Measurements from ENCODE around the gene RMND5A.

RMND5A gene

DNA sequence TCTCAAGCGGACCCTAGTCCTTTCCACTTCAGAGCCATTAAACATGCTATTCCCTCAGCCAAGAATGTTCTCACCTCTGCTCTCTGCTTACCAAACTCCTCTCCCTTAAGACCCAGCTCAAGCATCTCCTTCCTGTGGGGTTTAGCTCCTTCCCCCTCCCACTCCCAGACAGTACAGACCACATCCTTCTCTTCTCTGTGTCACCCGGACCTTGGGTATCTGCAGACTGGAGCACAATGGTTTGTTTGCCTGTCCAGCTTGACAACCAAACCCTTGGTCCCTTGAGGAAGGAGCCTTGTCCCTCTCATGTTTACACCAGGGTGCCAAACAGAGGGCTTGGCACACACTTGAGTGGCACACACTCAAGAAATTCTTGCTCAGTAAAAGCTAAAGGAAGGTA, 74.8 kb downstream of the RMND5A start:
- no peak for DNase-seq

DNA sequence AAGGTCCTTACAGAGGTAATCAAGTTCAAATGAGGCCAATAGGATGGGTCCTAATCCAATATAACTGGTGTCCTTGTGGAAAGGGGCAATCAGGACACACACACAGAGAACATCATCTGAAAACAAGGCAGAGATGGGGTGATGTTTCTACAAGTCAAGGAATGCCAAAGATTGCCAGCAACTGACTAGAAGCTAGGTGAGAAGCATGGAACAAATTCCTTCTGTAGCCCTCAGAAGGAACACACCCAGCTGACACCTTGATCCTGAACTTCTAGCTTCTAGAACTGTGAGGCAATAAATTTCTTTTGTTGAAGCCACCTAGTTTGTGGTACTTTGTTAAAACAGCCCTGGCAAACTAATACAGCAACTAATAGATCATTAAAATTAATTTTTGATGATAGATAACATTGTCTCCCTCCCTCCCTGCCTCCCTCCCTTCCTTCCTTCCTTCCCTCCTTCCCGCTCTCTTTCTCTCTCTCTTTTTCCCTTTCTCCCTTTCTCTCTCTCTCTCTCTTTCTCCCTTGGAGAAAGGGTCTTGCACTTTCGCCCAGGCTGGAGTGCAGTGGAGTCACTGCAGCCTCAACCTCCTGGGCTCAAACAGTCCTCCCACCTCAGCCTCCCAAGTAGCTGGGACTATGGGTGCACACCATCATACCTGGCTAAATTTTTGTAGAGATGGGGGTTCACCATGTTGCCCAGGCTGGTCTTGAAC, 80.9 kb downstream of the RMND5A start:
- no peak for DNase-seq

DNA sequence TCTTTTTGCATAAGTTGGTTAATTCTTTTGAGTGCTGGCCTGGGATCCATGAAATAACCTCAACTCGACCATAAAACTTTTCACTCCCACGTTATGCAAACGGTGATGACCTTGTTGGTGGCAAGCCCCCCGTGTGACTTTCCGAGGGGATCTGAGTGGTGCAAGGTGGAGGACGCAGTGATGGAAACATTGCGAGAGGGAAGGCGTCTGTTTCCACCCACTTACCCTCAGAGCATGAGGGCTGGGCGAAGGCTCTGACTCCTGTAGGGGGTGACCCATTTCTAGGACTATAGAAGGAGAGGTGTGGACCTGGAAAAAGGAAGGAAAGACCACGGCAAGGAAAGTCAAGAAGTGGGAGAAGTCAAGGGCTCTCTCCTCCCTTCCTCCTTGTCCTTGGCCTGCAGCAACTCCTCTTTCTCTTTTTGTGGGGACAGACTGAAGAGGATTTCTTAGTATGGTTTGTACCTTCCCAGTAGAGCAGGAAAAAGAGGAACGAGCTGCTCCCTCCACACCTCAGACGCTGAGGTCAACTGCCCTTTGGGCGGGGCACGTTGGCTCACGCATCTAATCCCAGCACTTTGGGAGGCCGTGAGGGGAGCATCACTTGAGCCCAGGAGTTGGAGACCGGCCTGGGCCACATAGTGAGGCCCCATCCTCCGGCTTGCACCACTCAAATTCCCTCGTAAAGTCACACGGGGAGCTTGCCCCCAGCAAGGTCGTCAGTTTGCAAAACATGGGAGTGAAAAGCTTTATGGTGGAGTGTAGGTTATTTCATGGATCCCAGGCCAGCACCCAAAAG, 86.2 kb downstream of the RMND5A start:
- DNase-seq, result no peak

DNA sequence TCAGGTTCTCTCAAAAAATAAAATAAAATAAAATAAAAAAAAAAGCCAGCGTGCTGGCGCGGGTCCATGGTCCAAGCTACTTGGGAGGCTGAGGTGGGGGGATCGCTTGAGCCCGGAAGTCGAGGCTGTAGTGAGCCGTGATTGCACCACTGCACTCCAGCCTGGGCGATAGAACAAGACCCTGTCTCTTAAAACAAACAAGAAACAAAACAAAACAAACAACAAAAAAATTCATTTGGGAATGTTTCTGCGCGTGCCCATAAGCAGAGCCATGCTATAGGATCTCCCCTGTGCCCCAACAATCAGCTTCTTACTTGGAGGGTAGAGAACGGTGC, 87.0 kb downstream of the RMND5A start:
- DNase-seq, result no peak

DNA sequence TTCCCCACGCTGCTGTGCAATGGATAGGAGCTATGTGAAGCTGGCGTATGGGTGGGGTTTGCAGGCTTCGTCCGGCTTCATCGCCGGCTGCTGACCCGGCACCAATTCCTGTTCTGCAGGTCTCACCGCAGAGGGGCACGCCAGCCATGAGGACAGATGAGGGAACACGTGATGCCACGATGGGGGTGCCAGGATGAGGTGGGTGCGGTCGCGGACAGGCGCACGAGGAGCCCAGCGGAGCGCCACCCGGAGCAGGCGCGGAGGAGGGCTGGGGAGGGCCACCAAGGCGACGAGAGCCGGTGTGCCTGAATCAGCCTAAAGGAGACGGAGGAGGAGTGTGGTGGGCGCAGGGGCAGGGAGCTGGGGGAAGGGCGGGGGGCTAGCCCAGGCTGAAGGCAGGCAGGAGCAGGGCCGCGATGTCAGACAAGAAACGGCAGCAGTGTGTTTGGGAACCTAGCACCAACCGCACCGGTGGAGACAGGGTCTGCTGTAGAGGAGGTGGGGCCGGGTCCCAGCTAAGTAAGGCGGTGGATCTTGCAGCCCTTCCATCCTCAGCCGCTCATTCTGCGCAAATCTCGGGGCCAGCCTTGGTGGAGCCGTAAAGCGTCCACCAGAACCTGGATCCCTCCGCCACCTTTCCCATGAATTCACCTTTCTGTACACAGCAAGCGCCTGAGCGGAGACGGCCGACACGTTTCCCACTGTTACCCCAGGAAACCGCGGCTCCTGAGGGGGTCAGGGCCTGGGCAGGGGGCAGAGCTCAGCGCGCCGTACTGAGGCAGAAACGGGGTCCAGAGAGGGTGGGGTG, 87.6 kb downstream of the RMND5A start:
- peak; percentile 82 for DNase-seq

DNA sequence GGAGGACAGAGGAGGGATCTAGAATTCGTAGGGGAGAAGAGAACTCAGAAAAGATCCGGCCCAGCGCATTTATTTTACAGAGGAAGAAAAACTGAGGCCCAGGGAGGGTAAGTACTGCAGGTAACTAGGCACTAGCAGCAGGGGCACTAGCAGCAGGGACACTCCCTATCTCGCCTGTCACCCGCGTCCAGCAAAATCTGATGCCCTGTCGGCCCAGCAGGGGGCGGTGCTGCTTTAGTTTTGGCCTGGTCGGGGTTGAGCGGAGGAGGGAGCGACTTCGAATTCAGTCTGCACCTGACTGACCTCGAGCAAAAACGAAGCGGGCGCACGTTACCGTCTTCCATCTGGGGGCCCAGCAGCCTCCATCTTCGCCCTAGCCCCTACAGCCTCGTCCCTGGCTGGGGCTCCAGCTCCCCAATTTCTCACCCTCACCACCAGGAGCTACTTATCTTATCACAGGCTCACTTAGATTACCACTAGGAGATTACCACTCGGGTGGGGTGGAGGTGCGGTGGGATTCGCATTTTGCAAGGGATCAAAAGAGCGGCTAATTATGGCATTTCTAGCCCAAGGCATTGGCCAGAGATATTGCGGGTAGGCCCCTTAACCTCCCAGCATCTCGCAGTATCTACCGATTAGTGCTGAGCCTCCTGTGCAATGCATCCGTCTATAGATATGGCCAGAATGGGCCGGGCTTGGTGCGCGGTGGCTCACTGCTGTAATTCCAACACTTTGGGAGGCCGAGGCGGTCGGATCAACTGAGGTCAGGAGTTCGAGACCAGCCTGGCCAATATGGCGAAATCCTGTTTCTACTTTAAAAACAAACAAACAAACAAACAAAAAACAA, 88.4 kb downstream of the RMND5A start:
- DNase-seq, result peak; percentile 96

DNA sequence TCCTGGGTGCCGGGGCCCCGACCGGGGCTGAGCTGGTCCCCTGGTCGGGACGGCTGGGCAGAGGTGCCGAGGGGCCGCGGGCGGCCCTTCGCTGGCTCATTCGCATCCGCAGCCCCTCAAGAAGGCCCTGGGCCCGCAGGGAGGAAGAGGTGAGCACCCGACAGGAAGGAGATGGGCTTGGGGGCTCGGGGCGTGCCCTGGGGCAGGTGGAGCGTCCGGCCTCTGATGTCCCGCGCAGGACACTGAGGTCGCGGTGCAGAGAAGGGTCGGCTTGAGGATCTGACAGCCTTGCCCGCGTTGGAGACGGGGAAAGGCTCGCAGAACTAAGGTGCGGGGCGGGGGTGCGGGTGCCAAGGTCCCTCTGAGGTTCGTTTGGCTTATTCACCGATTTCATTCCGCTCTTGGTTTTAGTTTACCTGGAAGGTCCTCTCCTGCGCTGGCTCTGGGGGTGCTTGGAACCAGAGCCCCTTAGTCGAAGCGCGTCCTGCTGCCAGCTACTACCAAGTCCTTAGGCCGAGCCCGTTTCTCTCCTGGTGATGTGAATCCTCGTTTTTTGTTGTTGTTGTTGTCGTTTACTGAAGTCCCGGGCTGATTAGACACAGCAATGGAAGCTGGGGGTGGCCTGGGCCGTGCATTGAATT, 89.5 kb downstream of the RMND5A start:
- DNase-seq, result peak; percentile 36

DNA sequence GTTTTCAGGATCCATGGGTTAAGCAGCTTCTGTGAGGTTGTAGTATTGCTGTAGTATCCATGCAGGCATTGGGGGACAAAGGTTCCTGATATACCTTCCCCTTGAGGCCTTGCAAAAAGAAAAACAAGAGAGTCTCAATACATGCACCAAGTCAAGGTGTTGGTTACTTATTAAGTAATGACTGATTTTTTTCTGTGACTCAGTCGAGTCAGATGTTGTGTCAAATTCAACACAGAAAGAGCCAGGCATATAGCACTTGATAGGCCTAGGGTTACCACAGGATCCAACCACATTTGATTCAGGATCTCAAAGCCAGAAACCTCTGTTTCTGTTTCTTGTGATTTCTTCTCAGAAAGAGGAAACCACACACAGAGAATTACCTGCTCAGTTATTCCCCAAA, 95.5 kb downstream of the RMND5A start:
- DNase-seq, result no peak

DNA sequence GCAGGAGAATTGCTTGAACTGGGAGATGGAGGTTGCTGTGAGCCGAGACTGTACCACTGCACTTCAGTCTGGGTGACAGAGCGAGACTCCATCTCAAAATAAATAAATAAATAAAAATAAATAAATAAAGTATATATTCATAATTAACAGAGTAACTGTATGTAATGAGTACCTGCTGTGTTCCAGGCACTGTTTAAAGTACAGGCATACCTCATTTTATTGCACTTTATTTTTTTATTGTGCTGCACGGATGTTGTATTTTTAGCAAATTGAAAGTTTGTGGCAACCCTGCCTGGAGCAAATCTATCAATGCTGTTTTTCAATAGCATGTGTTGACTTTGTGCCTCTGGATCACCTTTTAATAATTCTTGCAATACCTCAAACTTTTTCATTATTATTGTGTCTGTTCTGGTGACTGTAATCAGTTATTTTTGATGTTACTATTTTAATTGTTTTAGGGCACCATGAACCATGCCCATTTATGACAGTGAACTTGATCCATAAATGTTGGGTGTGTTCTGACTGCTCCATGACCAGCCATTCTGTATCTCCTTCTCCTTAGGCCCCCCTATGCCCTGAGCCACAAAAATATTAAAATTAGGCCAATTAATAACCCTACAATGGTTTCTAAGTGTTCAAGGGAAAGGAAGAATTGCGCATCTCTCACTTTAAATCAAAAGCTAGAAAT, 98.2 kb downstream of the RMND5A start:
- DNase-seq, result no peak

DNA sequence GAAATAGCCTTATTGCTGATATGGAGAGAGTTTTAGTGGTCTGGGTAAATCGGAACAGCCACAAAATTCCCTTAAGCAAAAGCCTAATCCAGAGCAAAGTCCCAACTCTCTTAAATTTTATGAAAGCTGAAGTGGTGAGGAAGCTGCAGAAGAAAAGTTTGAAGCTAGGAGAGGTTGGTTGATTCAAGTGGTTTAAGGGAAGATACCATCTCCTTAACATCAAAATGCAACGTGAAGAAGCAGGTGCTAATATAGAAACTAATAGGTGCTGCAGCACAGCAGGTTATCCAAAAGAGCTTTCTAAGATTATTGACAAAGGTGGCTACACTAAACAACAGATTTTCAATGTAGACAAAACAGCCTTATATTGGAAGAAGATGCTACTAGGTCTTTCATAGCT, 98.9 kb downstream of the RMND5A start:
- no peak for DNase-seq

DNA sequence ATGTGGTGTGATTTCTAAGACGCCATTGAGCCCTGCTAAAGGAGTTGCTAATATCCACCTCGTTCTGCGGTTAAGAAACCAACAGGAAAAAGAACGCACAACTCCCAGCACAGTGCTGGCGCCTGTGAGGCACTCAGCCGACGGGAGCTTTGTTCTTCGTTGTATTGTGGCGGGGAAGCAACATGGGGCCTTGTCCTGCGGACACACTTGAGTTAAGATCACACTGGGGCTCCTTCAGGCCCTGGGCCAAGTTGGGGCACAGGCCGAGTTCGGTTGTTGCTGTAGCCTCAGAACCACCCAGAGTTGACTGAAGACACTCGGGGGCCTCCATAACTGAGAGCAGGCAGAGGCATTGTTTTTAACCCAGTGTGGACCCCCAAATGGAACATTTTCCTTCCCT, 101.2 kb downstream of the RMND5A start:
- no peak for DNase-seq

DNA sequence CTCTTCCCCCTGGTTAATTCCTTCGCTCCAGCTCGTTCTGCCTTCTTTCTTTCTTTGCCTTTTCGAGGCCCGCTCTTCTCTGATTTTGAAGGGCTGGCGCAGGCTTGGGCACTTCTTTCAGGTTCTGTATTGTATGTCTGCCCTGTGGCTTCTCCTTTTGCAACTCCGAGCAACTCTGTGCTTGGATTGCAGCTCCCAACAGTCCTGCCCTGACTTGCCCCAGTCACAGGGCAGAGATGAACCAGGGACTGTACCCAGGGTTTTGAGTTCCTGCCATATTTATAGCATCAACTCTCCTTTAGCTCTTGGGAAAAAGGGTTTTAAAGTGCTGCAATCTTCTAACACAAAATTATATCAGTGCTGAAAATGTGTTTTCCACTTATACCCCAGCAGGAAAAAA, 101.8 kb downstream of the RMND5A start:
- DNase-seq, result no peak

DNA sequence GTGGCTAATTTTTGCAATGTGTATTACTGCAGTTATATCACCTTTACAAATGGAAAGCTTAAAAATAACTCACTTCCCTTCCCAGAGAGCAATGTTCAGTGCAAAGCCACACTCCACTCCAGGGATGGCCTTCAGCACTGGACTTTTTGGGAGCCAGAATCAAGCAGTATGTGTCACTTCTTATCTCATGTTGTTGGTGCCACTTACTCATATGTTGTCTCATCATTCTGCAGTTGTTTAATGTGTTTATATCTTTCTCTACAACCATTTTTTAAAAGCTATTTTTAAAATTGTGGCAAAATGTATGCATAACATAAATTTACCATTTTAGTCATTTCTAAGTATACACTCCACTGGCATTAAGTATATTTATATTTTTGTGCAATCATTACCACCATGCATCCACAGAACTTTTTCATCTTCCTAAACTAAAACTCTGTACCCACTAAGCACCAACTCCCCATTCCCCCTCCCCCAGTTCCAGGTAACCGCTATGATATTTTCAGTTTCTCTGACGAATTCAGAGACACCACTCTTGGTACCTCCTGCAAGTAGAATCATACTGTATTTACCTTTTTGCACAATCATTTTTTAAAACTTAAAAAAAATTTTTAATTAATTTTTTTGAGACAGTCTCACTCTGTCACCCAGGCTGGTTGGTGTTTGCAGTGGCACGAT, 102.7 kb downstream of the RMND5A start:
- no peak for DNase-seq

DNA sequence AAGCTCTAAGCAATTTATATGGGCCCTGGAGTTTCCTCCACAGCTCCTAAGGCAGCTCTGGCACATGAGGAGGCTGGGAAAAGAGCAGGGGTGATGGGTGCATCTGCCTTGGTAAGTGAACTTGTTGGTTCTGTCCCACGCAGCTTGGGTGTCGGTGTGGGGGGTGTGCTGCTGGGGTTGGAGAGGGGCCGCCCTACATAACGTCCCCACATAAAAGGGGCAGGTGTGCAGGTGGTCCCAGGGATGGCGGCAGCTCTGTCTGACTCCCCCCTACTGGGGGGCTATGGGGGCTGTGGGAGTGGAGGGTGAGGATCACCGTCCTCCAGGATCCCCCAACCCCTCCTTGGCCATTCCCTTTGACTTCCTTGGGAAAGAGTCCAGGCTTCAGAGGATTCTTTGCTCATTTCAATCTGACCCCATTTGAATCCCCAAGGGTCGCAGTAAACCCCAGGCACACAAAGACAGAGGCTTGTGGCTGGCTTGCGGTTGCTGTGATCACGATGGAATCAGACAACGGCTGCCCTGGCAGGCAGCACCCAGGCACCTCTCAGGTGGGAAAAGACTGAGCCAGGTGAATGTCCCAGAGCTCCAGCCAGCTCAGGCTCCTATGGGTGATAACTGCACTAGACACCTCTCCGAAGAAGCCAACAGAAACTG, 105.1 kb downstream of the RMND5A start:
- no peak for DNase-seq

DNA sequence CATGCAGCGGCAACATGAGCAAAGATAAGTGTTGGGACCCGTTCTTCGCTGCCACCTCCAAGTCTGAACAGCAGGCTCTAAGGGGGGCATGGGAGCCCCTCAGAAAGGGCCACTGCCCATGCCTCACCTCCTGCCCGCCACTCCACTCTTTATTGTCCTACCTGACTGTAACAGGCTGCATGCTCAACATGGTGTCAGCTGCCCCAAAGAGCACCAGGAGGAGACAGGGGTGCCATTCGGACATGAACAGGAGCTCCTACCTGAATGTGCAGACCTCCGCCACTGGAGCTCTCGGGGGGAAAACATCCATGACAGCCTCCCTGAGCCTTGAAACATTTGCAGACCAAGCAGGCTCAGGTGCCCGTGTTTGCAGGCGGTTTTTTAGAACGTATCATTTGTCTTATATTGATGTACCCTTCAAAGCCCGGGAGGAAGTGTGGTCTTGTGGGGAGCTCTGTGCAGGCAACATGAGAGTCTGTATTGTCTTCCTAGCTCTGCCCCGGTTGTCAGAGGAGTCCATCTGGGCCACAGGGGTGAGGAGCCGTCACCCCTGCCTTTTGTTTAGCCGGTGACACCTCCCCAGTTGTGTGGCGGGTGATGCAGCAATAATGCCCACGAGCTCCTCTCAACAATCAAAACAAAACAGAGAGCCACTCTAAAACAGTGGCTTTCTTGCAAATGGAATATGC, 105.7 kb downstream of the RMND5A start:
- DNase-seq, result no peak

DNA sequence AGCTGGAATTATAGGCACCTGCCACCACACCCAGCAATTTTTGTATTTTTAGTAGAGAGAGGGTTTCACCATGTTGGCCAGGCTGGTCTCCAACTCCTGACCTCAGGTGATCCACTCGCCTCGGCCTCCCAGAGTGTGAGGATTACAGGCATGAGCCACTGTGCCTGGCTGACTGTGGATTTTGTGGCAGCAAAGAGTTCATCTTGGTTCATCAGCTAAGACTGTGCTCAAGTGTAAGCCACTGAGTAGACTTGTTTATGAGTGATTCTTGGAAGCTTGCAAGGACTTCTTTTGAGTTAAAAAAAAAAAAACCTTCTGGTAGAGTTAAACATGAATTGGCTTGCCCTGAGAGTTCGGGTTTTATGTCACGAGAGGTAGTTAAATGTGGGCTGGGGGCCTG, 106.9 kb downstream of the RMND5A start:
- no peak for DNase-seq

Measured in eye (tissue), 1 donor.